Fibroblast of skin of left quadriceps (primary cell): Measurements from ENCODE around the gene EXOC3L1.
A peak's percentile ranks its signal among the peaks of the same experiment; 100 is the strongest.

Experiments used
- DNase-seq, 2 experiments: peaks; one replicate each; pipeline ENCODE4 v3.0.0-alpha.2; 2013; ENCODE audit warnings: low read depth in 2 of 2

EXOC3L1 gene

DNA sequence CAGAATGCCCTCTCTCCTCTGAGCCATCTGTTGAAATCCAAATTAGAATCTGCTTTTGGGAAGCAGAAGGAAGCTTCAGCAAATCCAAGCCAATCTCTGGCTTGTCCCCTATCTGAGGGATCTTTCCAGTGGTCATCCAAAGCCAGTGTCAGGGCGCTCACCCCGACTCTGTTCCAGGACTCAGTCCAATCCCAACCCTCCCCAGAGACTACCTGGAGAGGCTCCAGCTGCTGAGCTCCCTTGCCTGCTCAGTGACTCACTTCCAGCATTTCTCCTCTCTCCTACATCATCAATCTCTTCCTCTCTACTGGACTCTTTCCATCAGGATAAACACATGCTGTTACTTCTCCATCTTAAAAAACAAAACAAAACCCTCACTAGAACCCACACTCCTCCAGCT lies 8.6 kb downstream of the EXOC3L1 start:
- DNase-seq = peak; percentile 59 to 61

DNA sequence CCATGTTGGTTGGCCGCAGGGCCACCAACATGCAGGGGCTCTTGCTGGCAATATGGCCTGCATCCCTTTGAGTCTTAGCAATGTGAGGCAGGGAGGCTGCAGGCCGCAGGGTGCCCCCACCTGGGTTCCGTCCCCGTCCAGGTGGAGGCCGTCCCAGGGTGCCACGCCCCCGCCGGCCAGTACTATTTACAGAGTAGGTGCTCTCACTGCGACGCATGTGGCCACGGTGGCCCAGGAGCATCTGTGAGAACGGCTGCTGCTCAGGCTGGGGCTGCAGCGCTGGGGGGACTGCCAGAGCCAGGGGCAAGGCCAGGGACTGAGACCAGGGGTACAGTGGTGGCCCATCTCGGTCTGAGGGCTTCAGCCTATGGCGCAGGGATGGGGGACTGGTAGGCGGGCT lies 9.8 kb downstream of the EXOC3L1 start:
- DNase-seq = no peak

DNA sequence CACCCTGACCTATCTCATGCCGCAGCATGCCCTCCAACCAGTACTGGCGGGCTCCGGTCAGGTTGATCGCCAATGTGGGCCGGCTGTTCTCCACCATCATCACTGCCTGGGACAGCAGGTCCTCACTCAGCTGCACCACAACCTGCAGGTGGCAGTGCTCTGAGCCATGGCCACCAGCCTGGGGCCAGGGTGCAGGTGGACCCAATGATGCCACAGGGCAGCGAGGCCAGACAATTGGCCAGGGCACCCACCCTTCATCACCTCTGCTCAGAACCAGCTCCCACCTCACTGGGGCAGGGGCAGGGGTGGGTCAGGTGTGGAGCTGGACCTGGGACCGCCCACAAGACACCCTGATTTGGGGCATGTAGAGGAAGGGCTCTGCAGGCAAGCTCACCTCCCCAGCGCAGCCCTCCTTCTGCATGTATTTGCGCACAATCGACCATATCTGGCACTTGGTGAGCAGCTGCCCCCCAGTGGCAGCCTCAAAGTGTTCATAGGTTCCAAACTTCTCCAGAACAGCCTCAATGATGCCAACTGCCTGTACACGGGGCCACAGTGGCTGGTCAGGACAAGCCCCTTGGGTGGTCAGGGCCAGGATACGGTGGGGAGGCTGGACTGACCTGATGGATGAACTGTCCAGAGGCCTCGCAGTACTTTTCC lies 10.4 kb downstream of the EXOC3L1 start:
- no peak for DNase-seq

DNA sequence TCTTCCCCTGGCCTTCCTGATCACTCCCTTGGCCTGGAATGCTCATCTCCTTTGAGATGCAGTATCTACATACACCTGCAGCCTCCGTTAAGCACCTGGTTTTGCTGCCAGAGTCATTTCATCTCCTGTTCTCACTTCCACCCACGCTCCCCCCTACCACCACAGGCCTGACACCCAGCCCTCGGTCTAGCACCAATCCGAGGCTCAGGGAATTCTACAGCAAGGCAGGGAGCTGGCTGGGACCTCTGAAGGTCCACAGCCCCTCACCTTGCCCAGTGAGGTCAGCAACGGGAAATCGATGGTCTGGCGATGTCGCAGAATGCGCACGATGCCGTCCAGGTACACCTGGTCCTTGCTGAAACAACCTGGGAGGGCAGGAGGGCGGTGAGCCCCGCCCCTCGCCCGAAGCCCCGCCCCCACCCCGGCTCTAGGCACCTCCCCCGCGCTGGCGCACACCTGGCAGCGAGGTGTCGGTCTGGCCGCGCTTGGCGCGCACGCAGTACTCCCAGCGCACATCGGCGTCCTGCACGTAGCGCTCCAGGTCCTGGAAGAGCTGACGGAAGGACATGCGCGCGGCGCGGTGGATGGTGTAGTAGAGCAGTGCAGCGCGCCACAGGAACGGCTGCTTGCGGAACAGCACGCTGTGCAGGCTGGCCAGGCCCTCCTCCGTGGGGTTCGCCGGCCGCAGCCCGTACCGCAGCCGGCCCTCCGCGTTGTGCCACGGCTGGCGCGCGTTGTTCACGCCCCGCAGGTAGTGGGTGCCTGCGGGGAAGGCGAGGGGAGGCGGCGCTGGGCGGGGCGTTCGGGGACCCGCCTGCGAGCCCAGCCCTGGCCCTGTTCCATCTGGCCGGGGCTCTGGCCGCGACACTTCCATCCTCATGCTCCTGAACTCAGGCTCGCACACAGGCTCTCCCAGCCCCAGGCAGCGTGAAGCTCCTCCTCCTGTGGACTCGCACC lies 11.9 kb downstream of the EXOC3L1 start:
- no peak for DNase-seq

DNA sequence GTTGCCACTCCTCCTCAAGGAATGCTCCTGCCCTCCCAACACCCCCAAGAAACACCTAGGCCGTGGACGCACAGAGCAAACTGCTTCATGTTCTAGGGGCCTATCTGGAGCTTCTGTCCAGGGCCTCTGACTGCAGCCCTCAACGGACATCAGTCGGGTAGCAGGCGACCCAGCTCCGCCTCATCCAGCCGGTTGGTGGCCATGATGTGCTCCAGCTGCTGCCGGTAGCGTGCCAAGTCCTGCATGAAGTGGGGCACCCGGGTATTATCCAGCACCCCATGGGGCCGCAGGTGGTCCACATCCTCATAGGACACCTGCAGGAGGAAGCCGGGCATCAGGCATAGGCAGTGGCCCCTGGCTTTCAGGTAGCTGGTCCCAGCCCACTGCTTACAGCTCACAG lies 13.3 kb downstream of the EXOC3L1 start:
- DNase-seq = no peak

DNA sequence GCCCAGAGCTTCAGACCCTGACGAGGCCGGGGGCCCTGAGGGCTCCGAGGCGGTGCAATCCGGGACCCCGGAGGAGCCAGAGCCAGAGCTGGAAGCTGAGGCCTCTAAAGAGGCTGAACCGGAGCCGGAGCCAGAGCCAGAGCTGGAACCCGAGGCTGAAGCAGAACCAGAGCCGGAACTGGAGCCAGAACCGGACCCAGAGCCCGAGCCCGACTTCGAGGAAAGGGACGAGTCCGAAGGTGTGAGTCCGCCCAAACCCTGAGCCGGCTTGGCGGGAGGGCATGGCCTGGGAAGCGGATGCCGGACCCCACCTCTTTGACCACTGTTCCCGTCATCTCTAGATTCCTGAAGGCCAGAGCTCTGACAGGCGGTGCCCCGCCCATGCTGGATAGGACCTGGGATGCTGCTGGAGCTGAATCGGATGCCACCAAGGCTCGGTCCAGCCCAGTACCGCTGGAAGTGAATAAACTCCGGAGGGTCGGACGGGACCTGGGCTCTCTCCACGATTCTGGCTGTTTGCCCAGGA lies 15.2 kb downstream of the EXOC3L1 start:
- no peak for DNase-seq

DNA sequence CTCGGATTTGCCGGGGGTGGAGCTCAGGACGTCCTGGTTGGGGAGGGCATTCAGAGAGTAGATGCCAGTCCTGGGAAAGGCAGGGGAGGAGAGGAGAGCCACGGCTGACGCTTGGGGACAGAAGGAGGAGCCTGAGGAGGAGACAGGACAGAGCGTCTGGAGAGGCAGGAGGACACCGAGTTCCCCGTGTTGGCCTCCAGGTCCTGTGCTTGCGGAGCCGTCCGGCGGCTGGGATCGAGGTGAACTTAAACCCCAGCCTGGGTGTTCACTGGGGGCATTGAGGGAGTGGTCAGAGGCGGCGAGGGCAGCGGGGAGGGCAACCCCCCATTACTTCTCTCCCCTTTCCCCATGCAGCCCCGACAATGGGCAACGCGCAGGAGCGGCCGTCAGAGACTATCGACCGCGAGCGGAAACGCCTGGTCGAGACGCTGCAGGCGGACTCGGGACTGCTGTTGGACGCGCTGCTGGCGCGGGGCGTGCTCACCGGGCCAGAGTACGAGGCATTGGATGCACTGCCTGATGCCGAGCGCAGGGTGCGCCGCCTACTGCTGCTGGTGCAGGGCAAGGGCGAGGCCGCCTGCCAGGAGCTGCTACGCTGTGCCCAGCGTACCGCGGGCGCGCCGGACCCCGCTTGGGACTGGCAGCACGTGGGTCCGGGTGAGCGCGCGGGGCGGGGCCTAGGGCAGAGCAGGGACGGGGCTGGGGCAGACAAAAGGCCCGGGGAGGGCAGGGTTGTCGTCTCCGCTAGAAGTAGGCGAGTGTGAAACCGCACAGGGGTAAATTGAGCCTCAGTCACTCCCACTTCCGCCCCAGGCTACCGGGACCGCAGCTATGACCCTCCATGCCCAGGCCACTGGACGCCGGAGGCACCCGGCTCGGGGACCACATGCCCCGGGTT lies 15.9 kb downstream of the EXOC3L1 start:
- DNase-seq = no peak

DNA sequence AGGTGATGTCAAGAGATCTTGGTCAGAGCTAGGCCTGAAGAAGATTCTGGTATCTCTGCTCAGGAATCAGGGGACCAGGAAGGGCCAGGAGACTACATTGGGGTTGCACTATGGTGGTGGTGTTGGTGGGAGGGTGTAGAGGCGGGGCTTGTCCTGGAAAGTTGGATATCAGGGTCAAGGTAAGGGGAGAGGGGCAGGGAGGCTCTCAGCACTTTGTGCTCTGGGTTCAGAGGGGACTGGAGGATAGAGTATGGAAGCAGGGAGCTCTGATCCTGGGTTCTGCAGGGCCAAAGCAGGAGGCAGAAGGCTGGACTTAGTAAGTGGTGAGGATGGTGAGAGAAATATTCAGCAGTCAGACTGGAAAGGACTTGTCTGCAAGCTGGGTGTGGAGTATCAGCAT lies 16.6 kb downstream of the EXOC3L1 start:
- no peak for DNase-seq

DNA sequence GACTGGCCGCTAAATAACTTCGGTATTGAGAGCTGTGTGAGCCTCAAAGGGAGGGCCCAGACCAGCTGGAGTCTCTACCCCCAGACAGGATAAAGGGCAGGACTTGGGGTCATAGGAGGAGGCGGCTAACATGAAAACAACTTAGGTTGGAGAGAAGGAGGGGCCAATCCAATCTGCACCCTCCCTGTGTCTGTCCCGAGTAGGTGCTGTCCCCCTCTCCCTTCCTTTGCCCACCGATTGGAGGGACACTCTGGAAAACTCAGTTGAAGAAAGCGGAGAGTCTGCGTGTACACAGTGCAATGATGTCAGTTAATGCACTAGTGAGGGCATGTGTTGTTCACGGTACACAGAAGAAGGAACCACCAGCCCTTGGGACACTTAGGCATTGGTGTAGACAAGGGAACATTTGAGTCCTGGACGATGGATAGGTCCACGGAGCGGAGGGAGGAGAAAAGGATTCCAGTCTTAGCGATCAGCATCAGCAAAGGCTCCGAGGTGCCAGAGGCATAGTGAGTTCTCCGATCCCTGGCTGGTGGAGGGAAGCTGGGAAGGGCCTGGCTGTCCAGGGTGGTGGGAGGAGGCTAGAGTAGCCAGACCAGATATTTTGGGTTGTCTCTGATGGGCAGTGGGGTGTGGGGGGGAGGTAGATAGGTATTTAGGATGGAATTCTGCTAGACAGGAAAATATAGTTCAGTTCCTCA lies 18.8 kb downstream of the EXOC3L1 start:
- no peak for DNase-seq

DNA sequence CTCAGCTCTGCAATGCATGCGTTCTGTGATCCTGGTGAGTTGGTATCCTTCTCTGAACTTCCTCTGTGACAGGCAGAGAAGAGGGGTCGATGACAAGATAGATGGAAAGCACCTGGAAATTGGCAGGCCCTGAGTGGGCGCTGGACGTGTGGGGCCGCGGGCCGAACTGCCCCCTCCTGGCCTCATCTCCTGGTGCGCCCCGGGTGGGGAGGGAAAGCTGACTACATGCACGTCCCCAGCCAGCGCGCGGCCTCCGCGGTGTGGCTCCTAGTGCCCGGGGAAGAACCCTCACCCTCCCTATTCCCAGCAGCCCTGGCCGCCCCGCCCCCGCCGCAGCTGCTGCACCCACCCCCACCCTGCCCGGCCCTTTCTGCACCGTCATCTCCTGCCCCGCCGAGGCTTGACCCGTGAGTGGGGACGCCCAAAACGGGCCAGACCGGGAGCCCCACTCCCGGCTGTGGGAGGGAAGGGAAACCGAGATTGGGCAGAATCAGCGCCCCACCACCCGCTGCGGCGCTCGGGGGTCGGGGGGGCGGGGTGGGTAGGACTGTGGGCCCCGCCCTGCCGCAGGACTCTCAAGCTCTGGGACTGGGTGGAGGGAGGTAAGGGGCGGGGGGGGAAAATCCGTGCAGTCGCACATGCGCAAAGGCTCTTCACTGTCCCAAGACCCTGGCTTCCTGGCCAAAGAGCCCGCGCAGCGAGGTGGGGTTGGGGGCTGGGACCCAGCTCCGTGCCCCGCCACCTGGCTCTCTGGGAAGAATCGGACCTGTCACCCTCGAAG lies 19.6 kb downstream of the EXOC3L1 start, which contains the start of gene NOL3:
TSS of gene NOL3 (plus strand) at position 371 of the 781 bp plus-strand sequence.
- peak; percentile 69 to 70 for DNase-seq

DNA sequence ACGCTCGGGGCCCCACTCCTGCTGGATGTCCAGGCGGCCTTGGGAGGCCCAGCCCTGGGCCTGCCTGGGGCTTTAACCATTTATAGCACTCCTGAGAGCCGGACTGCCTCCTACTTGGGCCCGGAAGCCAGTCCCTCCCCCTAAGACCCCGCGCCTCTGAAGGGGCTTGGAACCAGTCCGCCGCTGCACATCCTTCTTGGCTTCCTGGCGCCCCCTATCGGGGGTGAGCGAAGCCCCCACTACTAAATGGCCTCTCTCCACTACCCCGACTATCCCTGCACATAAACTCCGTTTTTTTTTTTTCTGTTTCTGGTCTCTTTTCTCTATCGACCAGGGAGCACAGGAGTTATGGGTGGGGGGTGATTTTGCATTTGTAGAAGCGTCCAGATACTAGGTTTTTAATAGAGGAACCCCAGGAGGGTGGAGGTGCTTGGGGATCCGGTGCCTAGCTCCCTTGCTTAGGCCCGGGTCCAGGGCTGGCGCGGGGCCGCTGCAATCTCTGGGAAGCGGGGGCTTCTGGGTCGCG lies 20.2 kb downstream of the EXOC3L1 start:
- no peak for DNase-seq

DNA sequence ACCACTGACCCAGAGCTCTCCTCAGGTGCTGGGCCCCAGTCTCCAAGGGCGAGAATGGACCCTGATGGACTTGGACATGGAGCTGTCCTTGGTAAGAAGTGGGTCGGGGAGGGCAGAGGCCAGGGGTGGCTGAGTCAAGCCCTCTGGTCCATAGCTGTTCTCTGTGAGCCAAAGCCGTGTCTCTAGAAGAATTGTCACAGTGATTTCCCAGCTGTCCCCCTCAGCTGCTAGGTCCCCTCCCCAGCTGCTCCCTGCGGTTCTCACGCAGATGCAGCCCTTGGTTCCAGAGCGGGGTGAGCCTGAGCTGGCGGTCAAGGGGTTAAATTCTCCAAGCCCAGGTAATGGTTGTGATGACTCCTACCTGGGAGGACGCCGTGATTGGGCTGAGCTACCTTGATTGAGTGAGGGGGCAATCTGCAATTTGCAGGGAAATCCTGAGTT lies 20.9 kb downstream of the EXOC3L1 start:
- DNase-seq = no peak

DNA sequence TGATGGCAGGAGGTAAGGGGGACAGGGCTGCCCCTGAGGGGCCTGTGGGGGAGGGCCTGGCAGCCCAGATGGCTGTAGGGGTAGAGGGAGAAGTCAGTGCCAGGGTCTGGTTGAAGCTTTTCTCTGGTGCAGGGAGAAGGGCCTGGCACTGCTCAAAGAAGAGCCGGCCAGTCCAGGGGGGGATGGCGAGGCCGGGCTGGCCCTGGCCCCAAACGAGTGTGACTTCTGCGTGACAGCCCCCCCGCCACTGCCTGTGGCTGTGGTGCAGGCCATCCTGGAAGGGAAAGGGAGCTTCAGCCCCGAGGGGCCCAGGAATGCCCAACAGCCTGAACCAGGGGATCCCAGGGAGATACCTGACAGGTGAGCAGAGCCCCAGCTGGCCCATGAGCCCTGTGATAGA lies 22.3 kb downstream of the EXOC3L1 start:
- DNase-seq = no peak

DNA sequence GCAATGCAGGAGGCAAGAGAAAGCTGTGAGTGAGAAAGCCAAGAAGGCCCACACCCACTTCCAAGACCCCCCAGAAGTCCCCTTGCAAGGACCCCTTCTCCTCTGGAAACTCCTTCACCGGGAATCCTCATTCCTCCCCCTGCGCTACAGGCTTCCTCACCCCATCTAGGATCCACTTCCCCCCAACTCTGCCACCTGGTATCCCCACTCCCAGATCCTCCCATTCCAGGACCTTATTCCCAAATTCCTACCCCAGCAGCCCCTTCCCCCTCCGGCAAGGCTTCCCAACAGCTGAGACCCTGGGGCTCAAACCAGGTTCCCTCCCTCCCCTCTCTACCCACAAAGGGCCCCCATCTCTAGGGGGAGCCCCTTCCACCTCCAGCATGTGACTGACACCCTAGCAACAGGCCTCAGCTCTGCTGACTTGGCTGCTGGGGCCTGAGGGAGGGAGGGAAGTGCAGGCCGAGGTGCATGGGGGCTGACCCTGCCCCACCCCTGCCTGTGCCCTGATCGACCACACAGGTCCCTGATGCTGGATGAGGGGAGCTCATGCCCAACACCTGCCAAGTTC lies 23.3 kb downstream of the EXOC3L1 start:
- no peak for DNase-seq

DNA sequence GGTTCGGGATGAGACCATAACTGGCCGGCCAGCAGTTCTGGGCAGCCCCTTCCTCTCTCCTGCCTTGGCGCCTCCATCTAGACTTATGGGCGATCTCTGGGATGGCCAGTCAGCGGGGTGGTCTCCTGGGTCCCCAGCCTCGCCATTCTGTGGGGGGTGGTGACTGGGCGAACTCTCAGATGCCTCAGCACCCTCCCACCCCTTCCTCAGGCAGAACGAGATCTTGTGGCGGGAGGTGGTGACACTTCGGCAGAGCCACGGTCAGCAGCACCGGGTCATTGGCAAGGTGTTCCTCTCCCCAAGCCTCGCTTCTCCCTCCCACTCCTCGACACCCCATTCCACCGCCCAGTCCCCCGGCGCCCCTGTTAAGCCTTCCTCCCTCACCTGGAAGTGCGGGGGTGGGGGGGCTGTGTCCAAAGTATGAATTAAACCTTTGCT lies 23.8 kb downstream of the EXOC3L1 start:
- DNase-seq = no peak

DNA sequence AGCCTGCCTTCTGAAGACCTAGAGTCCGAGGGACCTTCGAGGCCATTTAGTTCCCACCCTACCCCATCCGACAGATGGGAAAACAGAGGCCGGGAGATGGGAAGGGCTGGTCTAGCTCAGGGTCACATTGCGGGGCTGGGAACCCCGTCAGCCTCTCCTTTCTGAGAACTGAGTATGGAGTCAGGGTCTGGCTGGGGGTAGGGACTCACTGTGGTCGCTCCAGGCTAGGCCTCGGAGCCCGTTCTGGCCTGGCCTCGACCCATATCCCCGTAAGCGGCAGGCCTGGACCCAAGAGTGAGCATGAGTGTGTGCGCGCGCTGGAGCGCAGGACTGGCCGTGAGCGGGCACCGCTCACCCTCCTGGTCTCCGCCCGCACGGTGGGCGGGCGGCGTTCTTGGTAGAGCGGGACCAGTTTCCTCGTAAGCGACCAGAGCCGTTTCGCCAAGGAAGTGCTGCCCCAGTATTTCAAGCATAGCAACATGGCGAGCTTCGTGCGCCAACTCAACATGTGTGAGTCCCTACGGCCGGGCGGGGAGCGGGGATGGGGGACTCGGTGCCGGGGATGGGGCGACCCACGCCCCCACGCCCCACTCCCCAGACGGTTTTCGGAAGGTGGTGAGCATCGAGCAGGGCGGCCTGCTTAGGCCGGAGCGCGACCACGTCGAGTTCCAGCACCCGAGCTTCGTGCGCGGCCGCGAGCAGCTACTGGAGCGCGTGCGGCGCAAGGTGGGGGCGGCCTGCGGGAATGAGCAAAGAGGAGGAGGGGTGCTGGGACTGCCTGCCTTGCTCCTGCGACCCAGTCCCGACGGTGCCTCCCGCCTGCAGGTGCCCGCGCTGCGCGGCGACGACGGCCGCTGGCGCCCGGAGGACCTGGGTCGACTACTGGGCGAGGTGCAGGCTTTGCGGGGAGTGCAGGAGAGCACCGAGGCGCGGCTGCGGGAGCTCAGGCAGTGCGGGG lies 24.5 kb downstream of the EXOC3L1 start:
- no peak for DNase-seq

DNA sequence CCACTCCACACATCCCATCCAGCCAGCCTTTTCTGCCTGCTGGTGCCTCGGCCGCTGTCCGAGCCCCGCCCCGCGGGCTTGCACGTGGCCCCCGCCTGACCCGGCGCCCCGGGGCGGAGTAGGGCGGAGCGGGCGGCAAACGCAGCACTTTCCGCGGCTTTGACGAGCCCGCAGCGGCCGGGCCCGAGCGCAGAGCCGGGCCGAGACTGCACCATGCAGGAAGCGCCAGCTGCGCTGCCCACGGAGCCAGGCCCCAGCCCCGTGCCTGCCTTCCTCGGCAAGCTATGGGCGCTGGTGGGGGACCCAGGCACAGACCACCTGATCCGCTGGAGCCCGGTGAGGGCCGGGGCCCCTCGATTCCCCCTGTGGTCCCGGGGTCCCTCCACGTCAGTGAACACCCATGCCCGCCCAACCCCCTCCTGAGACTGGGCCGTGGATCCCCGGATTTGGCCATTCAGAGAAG lies 25.3 kb downstream of the EXOC3L1 start, which contains the start of gene HSF4:
TSS of gene HSF4 (plus strand) at position 147 of the 463 bp plus-strand sequence. CDS start at position 214, 67 bp downstream.
- DNase-seq = no peak

DNA sequence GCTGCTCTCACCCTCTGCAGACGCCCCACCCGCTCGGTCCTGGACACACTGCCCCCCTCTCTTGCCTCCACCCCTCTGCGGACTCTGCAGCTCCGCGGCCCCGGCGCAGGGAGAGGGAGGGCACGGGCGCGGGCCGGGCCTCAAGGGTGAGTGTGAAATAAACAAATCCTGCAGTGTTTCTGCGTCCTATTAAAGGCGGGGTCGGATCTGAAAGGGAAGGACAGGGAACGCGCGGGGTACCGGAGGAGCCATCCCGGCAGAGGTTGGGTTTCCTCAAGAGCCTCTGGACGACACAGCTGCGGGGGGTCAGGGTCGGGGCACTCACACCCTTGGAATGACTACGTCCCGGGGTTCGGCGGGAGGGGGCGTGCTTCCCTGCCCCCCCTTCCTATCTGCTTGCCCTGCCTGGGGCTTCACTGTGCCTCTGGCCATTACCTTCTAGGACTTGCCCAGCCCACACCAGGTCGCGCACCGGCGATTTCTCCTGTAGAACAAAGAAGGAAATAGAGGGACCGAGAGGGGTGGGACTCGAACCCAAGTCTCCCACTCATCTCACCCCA lies 25.9 kb downstream of the EXOC3L1 start:
- no peak for DNase-seq
